ENCODE results near the gene SMCP.

Gene SMCP

GRCh38 chr1:152886085-152886484, 8.0 kb downstream of the SMCP start:
- Histone ChIP-seq H3K4me2 (no peak overlapping the region), H3K9ac (no peak overlapping the region), H3K4me3 (no peak overlapping the region), H3K9me3 (no peaks in the 10 kb centered on the region), H3K27me3 (no peaks in the 10 kb centered on the region), H3K27ac (no peak overlapping the region), H4K20me1 (no peaks in the 10 kb centered on the region), H3K4me1 (0 out of 2 replicates have a peak, but pooled peaks cover 6% of the 10 kb centered on the region), H3K36me3 (no peaks in the 10 kb centered on the region)
- no peak for TF ChIP-seq Cebpa-rat (IDR thresholded peaks at IDR 0.05)

GRCh38 chr1:152886758-152887409, 8.8 kb downstream of the SMCP start:
- H3K27me3 ChIP-seq = no peaks in the 10 kb centered on the region
- H3K4me2 ChIP-seq = no peak overlapping the region; the same call in 1 of the 2 replicates
- H3K9ac ChIP-seq = no peak overlapping the region
- no peak overlapping the region for H3K4me3 ChIP-seq
- H3K27ac ChIP-seq = no peak overlapping the region
- no peaks in the 10 kb centered on the region for H3K9me3 ChIP-seq
- no peak for TF ChIP-seq Cebpa-rat (IDR thresholded peaks at IDR 0.05)
- 0 out of 2 replicates have a peak, but pooled peaks cover 6% of the 10 kb centered on the region for H3K4me1 ChIP-seq
- H3K36me3 ChIP-seq = no peaks in the 10 kb centered on the region
- no peaks in the 10 kb centered on the region for H4K20me1 ChIP-seq

- TF ChIP-seq Cebpa-rat (IDR thresholded peaks at IDR 0.05) = no peak
- H3K9me3 ChIP-seq = no peaks in the 10 kb centered on the region
- no peaks in the 10 kb centered on the region for H4K20me1 ChIP-seq
- no peak overlapping the region for H3K9ac ChIP-seq
- no peak overlapping the region for H3K4me2 ChIP-seq
- H3K4me1 ChIP-seq = 0 out of 2 replicates have a peak, but pooled peaks cover 6% of the 10 kb centered on the region
- no peaks in the 10 kb centered on the region for H3K36me3 ChIP-seq
- H3K27ac ChIP-seq = no peak overlapping the region
- H3K27me3 ChIP-seq = no peaks in the 10 kb centered on the region
- H3K4me3 ChIP-seq = no peak overlapping the region
Measured at GRCh38 chr1:152888126-152888525, 10.0 kb downstream of the SMCP start.

GRCh38 chr1:152899027-152899426, 20.9 kb downstream of the SMCP start:
- no peak overlapping the region for H3K4me2 ChIP-seq
- TF ChIP-seq Cebpa-rat (IDR thresholded peaks at IDR 0.05) = no peak
- no peak overlapping the region for H3K27ac ChIP-seq
- no peaks in the 10 kb centered on the region for H3K27me3 ChIP-seq
- no peaks in the 10 kb centered on the region for H4K20me1 ChIP-seq
- H3K4me1 ChIP-seq = no peaks in the 10 kb centered on the region
- H3K9me3 ChIP-seq = no peaks in the 10 kb centered on the region
- H3K4me3 ChIP-seq = no peak overlapping the region
- no peak overlapping the region for H3K9ac ChIP-seq
- H3K36me3 ChIP-seq = no peaks in the 10 kb centered on the region

GRCh38 chr1:152899883-152900282, 21.8 kb downstream of the SMCP start:
- no peaks in the 10 kb centered on the region for H3K27me3 ChIP-seq
- no peak overlapping the region for H3K4me3 ChIP-seq
- H3K4me1 ChIP-seq = no peaks in the 10 kb centered on the region
- H3K27ac ChIP-seq = no peak overlapping the region
- no peaks in the 10 kb centered on the region for H3K36me3 ChIP-seq
- H3K4me2 ChIP-seq = no peak overlapping the region
- no peak for TF ChIP-seq Cebpa-rat (IDR thresholded peaks at IDR 0.05)
- no peaks in the 10 kb centered on the region for H4K20me1 ChIP-seq
- no peaks in the 10 kb centered on the region for H3K9me3 ChIP-seq
- no peak overlapping the region for H3K9ac ChIP-seq

- no peak for TF ChIP-seq Cebpa-rat (IDR thresholded peaks at IDR 0.05)
- no peaks in the 10 kb centered on the region for H3K9me3 ChIP-seq
Measured at GRCh38 chr1:152901631-152902030, 23.5 kb downstream of the SMCP start.

GRCh38 chr1:152902636-152903035, 24.5 kb downstream of the SMCP start:
- H3K27me3 ChIP-seq = no peaks in the 10 kb centered on the region
- H3K4me3 ChIP-seq = no peak overlapping the region

More at GRCh38 chr1:152901631-152902030, 23.5 kb downstream of the SMCP start:
- no peaks in the 10 kb centered on the region for H3K4me1 ChIP-seq
- no peak overlapping the region for H3K27ac ChIP-seq
- no peak overlapping the region for H3K4me3 ChIP-seq
- no peak overlapping the region for H3K4me2 ChIP-seq
- H3K9ac ChIP-seq = no peak overlapping the region
- no peaks in the 10 kb centered on the region for H3K36me3 ChIP-seq
- H4K20me1 ChIP-seq = no peaks in the 10 kb centered on the region
- H3K27me3 ChIP-seq = no peaks in the 10 kb centered on the region

GRCh38 chr1:152904688-152905440, 26.7 kb downstream of the SMCP start:
- H3K27ac ChIP-seq = no peak overlapping the region

More at GRCh38 chr1:152902636-152903035, 24.5 kb downstream of the SMCP start:
- Histone ChIP-seq H3K4me2 (no peak overlapping the region), H3K9me3 (no peaks in the 10 kb centered on the region), H4K20me1 (no peaks in the 10 kb centered on the region), H3K4me1 (no peaks in the 10 kb centered on the region), H3K36me3 (no peaks in the 10 kb centered on the region), H3K27ac (no peak overlapping the region), H3K9ac (no peak overlapping the region)
- TF ChIP-seq Cebpa-rat (IDR thresholded peaks at IDR 0.05) = no peak

GRCh38 chr1:152906023-152906565, 28.0 kb downstream of the SMCP start:
- H3K4me1 ChIP-seq = no peaks in the 10 kb centered on the region
- no peak overlapping the region for H3K27ac ChIP-seq
- H3K9ac ChIP-seq = no peak overlapping the region
- no peaks in the 10 kb centered on the region for H4K20me1 ChIP-seq
- no peaks in the 10 kb centered on the region for H3K36me3 ChIP-seq
- H3K4me3 ChIP-seq = no peak overlapping the region
- no peak for TF ChIP-seq Cebpa-rat (IDR thresholded peaks at IDR 0.05)
- H3K27me3 ChIP-seq = no peaks in the 10 kb centered on the region
- H3K4me2 ChIP-seq = no peak overlapping the region
- H3K9me3 ChIP-seq = peaks cover 4% of the 10 kb centered on the region; the same call in 1 of the 2 replicates

More at GRCh38 chr1:152904688-152905440, 26.7 kb downstream of the SMCP start:
- H3K27me3 ChIP-seq = no peaks in the 10 kb centered on the region
- no peak overlapping the region for H3K4me3 ChIP-seq
- H3K9ac ChIP-seq = no peak overlapping the region
- H3K4me1 ChIP-seq = no peaks in the 10 kb centered on the region
- H4K20me1 ChIP-seq = no peaks in the 10 kb centered on the region
- no peak overlapping the region for H3K4me2 ChIP-seq
- TF ChIP-seq Cebpa-rat (IDR thresholded peaks at IDR 0.05) = no peak
- H3K9me3 ChIP-seq = no peaks in the 10 kb centered on the region
- H3K36me3 ChIP-seq = no peaks in the 10 kb centered on the region

All from BLaER1 (cell line).